Smooth muscle cell (in vitro differentiated cells): ENCODE data around the gene AGPAT2. TPM values are rescaled to one million over a fixed set of nuclear protein-coding genes. Genes with fewer than 3 reads are reported as not detected.

Source experiments
- DNase-seq: peaks from one replicate; lab custom pipeline; 2025; ENCODE audit not compliant: unreplicated experiment; lab: John Stamatoyannopoulos, UW
- H2AFZ ChIP-seq: fragments of 200-600 bp; sonication (generic); 2 replicates; pipeline ENCODE4 v1.6.0; 2016; ENCODE audit warnings: antibody characterized with exemption, low read depth, mild to moderate bottlenecking
- H3F3A ChIP-seq: fragments of 200-600 bp; sonication (generic); 2 replicates; pipeline ENCODE4 v1.6.0; 2017; ENCODE audit warnings: antibody characterized with exemption, low read depth
- H3K27ac ChIP-seq: fragments of 200-600 bp; sonication (generic); 2 replicates; pipeline ENCODE4 v1.5.1; 2016; ENCODE audit warnings: low read depth, mild to moderate bottlenecking
- H3K27me3 ChIP-seq: fragments of 200-600 bp; sonication (generic); 2 replicates; pipeline ENCODE4 v1.6.1; 2016; ENCODE audit warnings: low read depth, mild to moderate bottlenecking
- H3K36me3 ChIP-seq: fragments of 200-600 bp; sonication (generic); 2 replicates; pipeline ENCODE4 v1.5.1; 2016; ENCODE audit warnings: low read depth
- H3K4me1 ChIP-seq: fragments of 200-600 bp; sonication (generic); 2 replicates; pipeline ENCODE4 v1.5.1; 2016; ENCODE audit warnings: low read depth
- H3K4me2 ChIP-seq: fragments of 200-600 bp; sonication (generic); 2 replicates; pipeline ENCODE4 v1.6.0; 2016; ENCODE audit warnings: mild to moderate bottlenecking
- H3K4me3 ChIP-seq: fragments of 200-600 bp; sonication (generic); 2 replicates; pipeline ENCODE4 v1.5.1; 2016; ENCODE audit warnings: mild to moderate bottlenecking
- H3K79me2 ChIP-seq: fragments of 200-600 bp; sonication (generic); 2 replicates; pipeline ENCODE4 v1.6.0; 2016; ENCODE audit warnings: low read depth, mild to moderate bottlenecking
- H3K9ac ChIP-seq: fragments of 200-600 bp; sonication (generic); 2 replicates; pipeline ENCODE4 v1.6.0; 2016; ENCODE audit warnings: low read depth
- H3K9me3 ChIP-seq: fragments of 200-600 bp; sonication (generic); replicated peaks from 2 replicates; pipeline ENCODE4 v1.5.1; 2016; ENCODE audit warnings: low read depth
- H4K20me1 ChIP-seq: fragments of 200-600 bp; sonication (generic); 2 replicates; pipeline ENCODE4 v1.6.0; 2016; ENCODE audit warnings: low read depth
- WGBS: methylation state at CpG from one replicate; pipeline ENCODE4 v1.1.7; 2016; ENCODE audit warnings: low lambda C conversion rate; 5-methylcytosine and 5-hydroxymethylcytosine counted together
- polyA plus RNA-seq: library from polyadenylated mRNA; unstranded; fragments of >200 nt; fragmentation: Nextera tagmentation; extraction: Ambion mirVana; gene quantifications from 2 replicates; pipeline ENCODE4 v1.2.1, GENCODE V29; 2016
- total RNA-seq: library from RNA; depleted of rRNA; stranded (reverse); fragments of >200 nt; gene quantifications from 2 replicates; pipeline ENCODE4 v1.2.3, GENCODE V29; 2014
- TF ChIP-seq, protein P1 (sequence below): fragments of 200-600 bp; sonication (generic); IDR thresholded peaks from 2 replicates; pipeline ENCODE4 v1.5.1; 2017; ENCODE audit warnings: borderline replicate concordance, mild to moderate bottlenecking, antibody characterized with exemption; ENCODE audit not compliant: insufficient read depth, poor library complexity, severe bottlenecking

AGPAT2 gene
- total and polyA plus RNA-seq, 2 experiments from 2014 or later: 42.9 to 105 TPM

DNA sequence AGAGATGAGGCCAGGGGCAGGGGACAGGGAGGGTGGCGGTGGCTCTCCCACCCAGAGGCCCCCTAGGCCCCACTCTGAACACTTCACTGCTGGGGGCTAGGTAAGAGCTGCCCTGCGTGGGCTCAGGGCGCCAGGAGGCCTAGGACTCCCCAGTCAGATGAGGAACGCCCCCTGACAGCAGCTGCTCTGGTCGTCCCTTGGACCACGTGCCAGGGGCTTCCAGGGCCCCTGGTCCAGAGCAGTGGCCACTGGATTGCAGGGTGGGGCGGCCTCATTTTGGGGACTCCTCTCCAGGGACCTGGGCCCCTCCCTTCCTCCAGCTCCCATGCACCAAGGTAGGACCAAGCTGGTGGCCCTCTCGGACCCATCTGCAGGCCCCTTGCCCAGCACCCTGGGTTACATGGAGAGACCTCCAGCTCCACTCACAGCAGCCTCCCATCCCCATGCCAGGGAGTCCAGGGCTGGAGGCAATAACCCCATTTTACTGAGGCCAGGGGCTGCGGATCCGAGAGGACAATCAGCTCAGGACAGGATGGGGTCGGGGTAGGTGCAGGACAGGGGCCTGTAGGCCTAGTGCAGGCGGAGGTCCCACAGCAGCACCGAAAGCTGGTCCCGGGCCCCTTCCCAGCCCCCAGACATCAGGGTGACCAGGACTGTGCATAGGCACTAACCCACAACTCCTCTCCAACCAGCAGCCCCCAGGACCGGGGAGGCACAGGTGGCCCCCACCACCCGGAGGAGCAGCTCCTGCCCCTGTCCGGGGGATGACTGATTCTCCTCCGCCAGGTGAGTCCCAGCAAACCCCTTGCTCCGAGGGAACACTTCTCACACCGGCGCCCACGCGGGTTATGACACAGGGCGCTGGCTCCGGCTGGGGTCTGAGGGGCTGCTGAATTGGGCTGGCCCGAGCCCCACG lies 23.0 kb downstream of the AGPAT2 start:
- Histone ChIP-seq H3K27me3 (no peaks in the 10 kb centered on the region), H3K27ac (no peak overlapping the region), H3K79me2 (no peaks in the 10 kb centered on the region), H4K20me1 (no peaks in the 10 kb centered on the region), H3F3A (no peaks in the 10 kb centered on the region), H3K36me3 (no peaks in the 10 kb centered on the region), H2AFZ (no peak overlapping the region), H3K4me3 (no peak overlapping the region), H3K4me2 (no peak overlapping the region), H3K9me3 (no peaks in the 10 kb centered on the region), H3K9ac (no peak overlapping the region), H3K4me1 (no peaks in the 10 kb centered on the region)
- no peak for DNase-seq
- 97% methylated on average over 27 of the region's 27 CpGs for WGBS
- TF ChIP-seq, protein P1, sequence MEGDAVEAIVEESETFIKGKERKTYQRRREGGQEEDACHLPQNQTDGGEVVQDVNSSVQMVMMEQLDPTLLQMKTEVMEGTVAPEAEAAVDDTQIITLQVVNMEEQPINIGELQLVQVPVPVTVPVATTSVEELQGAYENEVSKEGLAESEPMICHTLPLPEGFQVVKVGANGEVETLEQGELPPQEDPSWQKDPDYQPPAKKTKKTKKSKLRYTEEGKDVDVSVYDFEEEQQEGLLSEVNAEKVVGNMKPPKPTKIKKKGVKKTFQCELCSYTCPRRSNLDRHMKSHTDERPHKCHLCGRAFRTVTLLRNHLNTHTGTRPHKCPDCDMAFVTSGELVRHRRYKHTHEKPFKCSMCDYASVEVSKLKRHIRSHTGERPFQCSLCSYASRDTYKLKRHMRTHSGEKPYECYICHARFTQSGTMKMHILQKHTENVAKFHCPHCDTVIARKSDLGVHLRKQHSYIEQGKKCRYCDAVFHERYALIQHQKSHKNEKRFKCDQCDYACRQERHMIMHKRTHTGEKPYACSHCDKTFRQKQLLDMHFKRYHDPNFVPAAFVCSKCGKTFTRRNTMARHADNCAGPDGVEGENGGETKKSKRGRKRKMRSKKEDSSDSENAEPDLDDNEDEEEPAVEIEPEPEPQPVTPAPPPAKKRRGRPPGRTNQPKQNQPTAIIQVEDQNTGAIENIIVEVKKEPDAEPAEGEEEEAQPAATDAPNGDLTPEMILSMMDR: no peak

DNA sequence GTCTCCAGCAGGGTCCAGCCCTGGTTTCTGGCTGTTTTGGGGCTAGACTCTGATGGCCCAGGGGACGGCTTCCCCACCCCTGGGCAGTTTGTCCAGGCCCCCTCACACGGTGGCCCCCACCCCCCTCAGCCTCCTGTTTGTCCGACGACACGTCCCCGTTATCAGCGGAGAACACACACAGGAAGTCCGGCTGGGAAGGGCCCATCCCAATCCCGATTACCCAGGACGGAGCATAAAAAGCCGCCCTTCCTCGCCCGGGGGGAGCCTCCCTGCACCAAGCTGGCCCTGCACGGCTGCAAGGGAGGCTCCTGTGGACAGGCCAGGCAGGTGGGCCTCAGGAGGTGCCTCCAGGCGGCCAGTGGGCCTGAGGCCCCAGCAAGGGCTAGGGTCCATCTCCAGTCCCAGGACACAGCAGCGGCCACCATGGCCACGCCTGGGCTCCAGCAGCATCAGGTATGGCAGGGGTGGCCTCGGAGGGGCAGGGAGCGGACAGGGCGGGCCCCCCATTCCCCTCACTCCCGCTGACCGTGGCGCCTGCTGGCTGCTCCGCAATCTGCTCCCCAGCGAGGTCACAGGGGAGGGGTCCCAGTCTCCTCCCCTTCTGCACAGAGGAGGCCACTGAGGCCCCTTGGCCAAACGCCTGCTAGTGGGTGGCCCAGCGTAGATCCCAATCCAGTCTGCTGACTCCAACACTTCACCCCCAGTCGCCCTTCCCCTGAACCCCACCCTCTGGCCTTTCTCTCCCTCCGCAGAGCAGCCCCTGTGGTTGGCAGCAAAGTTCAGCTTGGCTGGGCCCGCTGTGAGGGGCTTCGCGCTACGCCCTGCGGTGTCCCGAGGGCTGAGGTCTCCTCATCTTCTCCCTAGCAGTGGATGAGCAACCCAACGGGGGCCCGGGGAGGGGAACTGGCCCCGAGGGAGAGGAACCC lies 24.3 kb downstream of the AGPAT2 start, which contains the start of gene EGFL7:
TSS of gene EGFL7 (plus strand) at position 261 of the 926 bp plus-strand sequence. CDS start 5,367 bp downstream, outside the sequence.
- no peaks in the 10 kb centered on the region for H3K27me3 ChIP-seq
- 75% methylated on average over 35 of the region's 38 CpGs for WGBS

DNA sequence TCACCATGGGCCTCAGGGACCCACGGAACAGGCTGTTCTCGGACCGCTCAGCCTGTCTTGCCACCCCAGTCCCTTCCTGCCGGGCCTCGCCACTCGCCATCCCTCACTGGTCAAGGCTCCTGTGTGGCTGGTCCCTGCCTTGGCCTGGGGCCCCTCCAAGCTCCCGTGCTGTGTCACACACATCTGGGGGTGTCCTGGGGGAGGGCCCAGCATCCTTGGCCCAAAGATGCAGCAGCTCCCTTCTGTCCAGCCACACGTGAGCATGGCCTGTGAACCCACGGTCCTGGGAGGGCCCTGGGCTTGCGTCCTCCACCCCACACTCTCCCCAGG lies 25.0 kb downstream of the AGPAT2 start:
- H3F3A ChIP-seq: no peaks in the 10 kb centered on the region
- H3K36me3 ChIP-seq: no peaks in the 10 kb centered on the region
- 90% methylated on average over 9 of the region's 10 CpGs for WGBS
- no peak for DNase-seq
- H2AFZ ChIP-seq: no peak overlapping the region
- H4K20me1 ChIP-seq: no peaks in the 10 kb centered on the region
- H3K27me3 ChIP-seq: no peaks in the 10 kb centered on the region
- H3K4me2 ChIP-seq: no peak overlapping the region
- H3K9me3 ChIP-seq: no peaks in the 10 kb centered on the region
- TF ChIP-seq, protein P1: no peak
- no peak overlapping the region for H3K9ac ChIP-seq
- no peaks in the 10 kb centered on the region for H3K79me2 ChIP-seq
- no peaks in the 10 kb centered on the region for H3K4me1 ChIP-seq
- no peak overlapping the region for H3K27ac ChIP-seq
- no peak overlapping the region for H3K4me3 ChIP-seq

More for the DNA sequence above, 24.3 kb downstream of the AGPAT2 start, which contains the start of gene EGFL7:
- H3K4me1 ChIP-seq: no peaks in the 10 kb centered on the region
- no peaks in the 10 kb centered on the region for H3K9me3 ChIP-seq
- H3K27ac ChIP-seq: no peak within 1 kb of the TSS
- no peak within 1 kb of the TSS for H3K9ac ChIP-seq
- no peak within 1 kb of the TSS for H3K4me3 ChIP-seq
- TF ChIP-seq, protein P1: no peak
- DNase-seq: no peak
- H2AFZ ChIP-seq: no peak within 1 kb of the TSS
- no peaks in the 10 kb centered on the region for H4K20me1 ChIP-seq
- H3K79me2 ChIP-seq: no peaks in the 10 kb centered on the region
- H3K4me2 ChIP-seq: no peak within 1 kb of the TSS
- H3F3A ChIP-seq: no peaks in the 10 kb centered on the region
- H3K36me3 ChIP-seq: no peaks in the 10 kb centered on the region
